HepG2 (cell line): ENCODE data around the gene MPP7. TPM values are rescaled to one million over a fixed set of nuclear protein-coding genes. Genes with fewer than 3 reads are reported as not detected.

ENCODE experiments used
- ATAC-seq: fragments of 200-7000 bp; cut with Tn5 transposase; 3 replicates; pipeline ENCODE4 v1.9.1; 2020; ENCODE audit warnings: mild to moderate bottlenecking, moderate library complexity
- BruUV-seq: library from RNA; stranded (reverse); fragments of 400-500 nt; replicated peaks from 2 replicates; lab custom pipeline; 2021; lab: Mats Ljungman, UMichigan
- CTCF ChIA-PET: fragments of 300-600 bp; formaldehyde crosslinking; extraction: SDS; loops from one replicate; lab custom pipeline; 2021; ENCODE audit warnings: low total read pairs, inconsistent platforms, low intra/inter-chr PET ratio; lab: Yijun Ruan, JAX
- POLR2A ChIA-PET: fragments of 350-600 bp; sonication (Branson Sonifier 250); formaldehyde crosslinking; loops from one replicate; lab custom pipeline; 2020; ENCODE audit warnings: antibody characterized with exemption, inconsistent platforms; lab: Yijun Ruan, JAX
- DNase-seq: peaks from one replicate; pipeline ENCODE4 v3.0.0-alpha.2; 2015; ENCODE audit warnings: low spot score
- FAIRE-seq: peaks from 3 replicates; lab custom pipeline; 2011; peaks lifted over from hg19 to GRCh38; lab: Jason Lieb, UNC
- H2AFZ ChIP-seq: one replicate; pipeline ENCODE4 v1.6.1; 2011; ENCODE audit warnings: low read length, inconsistent platforms
- H3K27ac ChIP-seq: fragments of 300-600 bp; 3 replicates; pipeline ENCODE4 v1.8.0; 2011; ENCODE audit warnings: mixed run types, mild to moderate bottlenecking, mixed read lengths, low read length, inconsistent platforms; ENCODE audit not compliant: insufficient read depth; ENCODE audit errors: extremely low read length
- H3K27me3 ChIP-seq, 2 experiments: fragments of 200-600 bp in 1 of 2; 2 replicates in 1 of 2; 3 replicates in 1 of 2; pipeline versions ENCODE4 v1.6.0 to v1.8.0; 2011; ENCODE audit warnings: low read length in 2 of 2, mild to moderate bottlenecking in 2 of 2, moderate library complexity in 2 of 2, inconsistent platforms in 1 of 2; ENCODE audit not compliant: insufficient read depth in 2 of 2, control insufficient read depth in 1 of 2
- H3K36me3 ChIP-seq, 2 experiments: fragments of 200-600 bp in 1 of 2; replicated peaks in 1 of 2; 2 replicates in 1 of 2; 3 replicates in 1 of 2; pipeline versions ENCODE4 v1.5.1 to v1.8.0; 2011; ENCODE audit warnings: low read length in 2 of 2, inconsistent platforms in 1 of 2; ENCODE audit not compliant: insufficient read depth in 2 of 2, control insufficient read depth in 1 of 2
- H3K4me1 ChIP-seq: 2 replicates; pipeline ENCODE4 v1.5.1; 2012; ENCODE audit warnings: low read length, inconsistent platforms; ENCODE audit not compliant: insufficient read depth
- H3K4me2 ChIP-seq: 2 replicates; pipeline ENCODE4 v1.6.0; 2011; ENCODE audit warnings: low read depth, low read length, inconsistent platforms
- H3K4me3 ChIP-seq, 3 experiments: fragments of 200-600 bp in 1 of 3; sonication (generic), shearing (Covaris generic) in 1 of 3; replicated peaks in 1 of 3; 2 replicates each; pipeline ENCODE4 v1.5.1; 2011 to 2016; ENCODE audit warnings: low read length in 3 of 3, inconsistent platforms in 2 of 3, low read depth in 2 of 3, mild to moderate bottlenecking in 2 of 3, control low read depth in 1 of 3, mixed read lengths in 1 of 3; ENCODE audit not compliant: insufficient read depth in 1 of 3
- H3K79me2 ChIP-seq: one replicate; pipeline ENCODE4 v1.6.1; 2011; ENCODE audit warnings: low read length, inconsistent platforms; ENCODE audit not compliant: insufficient read depth
- H3K9ac ChIP-seq: 2 replicates; pipeline ENCODE4 v1.6.0; 2011; ENCODE audit warnings: mild to moderate bottlenecking, low read depth, low read length, inconsistent platforms; ENCODE audit not compliant: insufficient read depth
- H3K9me3 ChIP-seq: 2 replicates; pipeline ENCODE4 v1.5.1; 2012; ENCODE audit warnings: mild to moderate bottlenecking, low read length
- H4K20me1 ChIP-seq: 2 replicates; pipeline ENCODE4 v1.6.0; 2011; ENCODE audit warnings: inconsistent platforms, mild to moderate bottlenecking, low read length, moderate library complexity; ENCODE audit not compliant: insufficient read depth
- KIAA2018 ChIP-seq: sonication (generic); formaldehyde crosslinking; IDR thresholded peaks from 2 replicates; pipeline ENCODE4 v1.5.0; 2020; ENCODE audit warnings: mild to moderate bottlenecking, missing genetic modification reagents, borderline replicate concordance
- RBAK ChIP-seq: sonication (generic); formaldehyde crosslinking; IDR thresholded peaks from 2 replicates; pipeline ENCODE4 v1.5.1; 2020; ENCODE audit warnings: mild to moderate bottlenecking, missing genetic modification reagents
- WGBS: methylation state at CpG from one replicate; pipeline ENCODE4 v1.1.6; 2017; ENCODE audit warnings: low lambda C conversion rate; 5-methylcytosine and 5-hydroxymethylcytosine counted together
- in situ Hi-C: cut with HindIII; loops from 2 replicates; pipeline ENCODE4 v1.10.0; 2017; ENCODE audit warnings: low pct_unique_long_range_greater_than_20kb; ENCODE audit not compliant: extremely low pct_ligation_motif_present
- intact Hi-C: fragments of 100-400 bp; cut with micrococcal nuclease; formaldehyde crosslinking; loops from one replicate; pipeline ENCODE4 v1.10.0; 2022; ENCODE audit not compliant: unreplicated experiment
- polyA plus RNA-seq, 8 experiments: library from polyadenylated mRNA; depleted of rRNA in 3 of 8; stranded (reverse) in 7 of 8; unstranded in 1 of 8; fragments of >200 nt; fragmentation: Illumina TruSeq in 4 of 8; extraction: Trizol in 4 of 8; gene quantifications; 2 replicates each; pipeline versions ENCODE4 v1.2.1 to v1.2.3, GENCODE V29; 2011 to 2016; ENCODE audit warnings: low read depth in 4 of 8, missing spikeins in 1 of 8, mixed read lengths in 1 of 8; ENCODE audit not compliant: insufficient read depth in 1 of 8
- total RNA-seq, 5 experiments: library from RNA; depleted of rRNA; stranded (reverse); fragments of >200 nt; fragmentation: Illumina TruSeq; extraction: Trizol; gene quantifications; 2 replicates each; pipeline ENCODE4 v1.2.3, GENCODE V29; 2016; ENCODE audit warnings: low read depth in 1 of 5

The MPP7 gene
- total and polyA plus RNA-seq, 2 of the 13 experiments (the other 11 are each of a cell fraction or from before 2014, with no cell fraction given), result 6.8 to 16.4 TPM

- Histone ChIP-seq H3K4me2 (no peak overlapping the region), H4K20me1 (no peaks in the 10 kb centered on the region), H3K79me2 (peaks cover under 1% of the 10 kb centered on the region), H3K9ac (no peak overlapping the region)
- intact Hi-C loops, result no loop called here
- WGBS, result 61% methylated on average over 4 of the region's 4 CpGs
- no TSS peak for BruUV-seq
- no peak for ATAC-seq
- no peak for TF ChIP-seq KIAA2018 (CRISPR knock-in tag)
- TF ChIP-seq RBAK (CRISPR knock-in tag), result no peak
- TF ChIP-seq, all 625 proteins: peak for 0
- POLR2A ChIA-PET, result no interaction called here
- FAIRE-seq (no peak), DNase-seq (no peak)
- Histone ChIP-seq H3K4me1 (peaks cover 25% of the 10 kb centered on the region), H3K4me3 (no peak overlapping the region), H2AFZ (no peak overlapping the region), H3K9me3 (no peaks in the 10 kb centered on the region), H3K36me3 (no peaks in the 10 kb centered on the region), H3K27ac (no peak overlapping the region), H3K27me3 (0 out of 5 replicates have a peak, but pooled peaks cover 0 to 1% of the 10 kb centered on the region in 2 experiments)
- in situ Hi-C loops, result loop anchor here (10.0 kb wide), 1 partner anchor 58 kb away; no protein-coding TSS in a partner anchor
- CTCF ChIA-PET, result no interaction called here
Measured at GRCh38 chr10:28307267-28307666, 4.4 kb upstream of the MPP7 start.
